Glutamatergic neuron (in vitro differentiated cells): ENCODE results near the gene KCNQ1. TPM values are rescaled to one million over a fixed set of nuclear protein-coding genes. Genes with fewer than 3 reads are reported as not detected.

Experiments
- DNase-seq: peaks from one replicate; pipeline ENCODE4 v3.0.0; 2022
- H3K27ac Mint-ChIP-seq: one replicate; pipeline ENCODE4 v1.8.0; 2020; ENCODE audit warnings: mild to moderate bottlenecking, mixed read lengths, inconsistent platforms; ENCODE audit not compliant: unreplicated experiment
- H3K27me3 Mint-ChIP-seq: one replicate; pipeline ENCODE4 v1.8.0; 2020; ENCODE audit warnings: mild to moderate bottlenecking, moderate library complexity, mixed read lengths, inconsistent platforms; ENCODE audit not compliant: unreplicated experiment
- H3K36me3 Mint-ChIP-seq: one replicate; pipeline ENCODE4 v1.8.0; 2020; ENCODE audit warnings: mild to moderate bottlenecking, mixed read lengths, inconsistent platforms; ENCODE audit not compliant: unreplicated experiment
- H3K4me1 Mint-ChIP-seq: one replicate; pipeline ENCODE4 v1.8.0; 2020; ENCODE audit warnings: mild to moderate bottlenecking, low read depth, mixed read lengths, inconsistent platforms; ENCODE audit not compliant: unreplicated experiment
- H3K4me3 Mint-ChIP-seq: one replicate; pipeline ENCODE4 v1.8.0; 2020; ENCODE audit warnings: mild to moderate bottlenecking, mixed read lengths, inconsistent platforms; ENCODE audit not compliant: unreplicated experiment
- H3K9me3 Mint-ChIP-seq: one replicate; pipeline ENCODE4 v1.8.0; 2020; ENCODE audit warnings: mild to moderate bottlenecking, moderate library complexity, mixed read lengths, inconsistent platforms; ENCODE audit not compliant: unreplicated experiment
- CTCF ChIP-seq: fragments of 200-600 bp; sonication (generic); IDR thresholded peaks from one replicate; pipeline ENCODE4 v1.5.0; 2021; ENCODE audit not compliant: partially characterized antibody, unreplicated experiment
- total RNA-seq: library from RNA; stranded (reverse); fragmentation: NEBNext Ultra II Directional; extraction: Animal tissue kit (Norgen Biotek cat#: 25700); gene quantifications from one replicate; pipeline ENCODE4 v1.2.1, GENCODE V29; 2021; ENCODE audit not compliant: unreplicated experiment

The KCNQ1 gene
- total RNA-seq, 1 donor from 2014 or later, result 0.44 TPM

- peak overlapping the region; percentile 28 for H3K27ac Mint-ChIP-seq
- peaks cover 4% of the 10 kb centered on the region for H3K27me3 Mint-ChIP-seq
- H3K4me3 Mint-ChIP-seq, result no peak overlapping the region
- H3K4me1 Mint-ChIP-seq, result peaks cover 4% of the 10 kb centered on the region
- H3K36me3 Mint-ChIP-seq, result no peaks in the 10 kb centered on the region
- no peak for DNase-seq
- peaks cover 1% of the 10 kb centered on the region for H3K9me3 Mint-ChIP-seq
- no peak for TF ChIP-seq CTCF
Measured at GRCh38 chr11:2848497-2848896, 403.7 kb downstream of the KCNQ1 start.

- no peak for TF ChIP-seq CTCF
- peaks cover 4% of the 10 kb centered on the region for H3K4me1 Mint-ChIP-seq
- H3K27ac Mint-ChIP-seq, result no peak overlapping the region
- no peak overlapping the region for H3K4me3 Mint-ChIP-seq
- H3K9me3 Mint-ChIP-seq, result peaks cover 1% of the 10 kb centered on the region
- no peak for DNase-seq
- no peaks in the 10 kb centered on the region for H3K36me3 Mint-ChIP-seq
- H3K27me3 Mint-ChIP-seq, result peaks cover 2% of the 10 kb centered on the region
Measured at GRCh38 chr11:2849994-2850770, 405.4 kb downstream of the KCNQ1 start.

- peaks cover 7% of the 10 kb centered on the region for H3K4me1 Mint-ChIP-seq
- no peaks in the 10 kb centered on the region for H3K9me3 Mint-ChIP-seq
- H3K27ac Mint-ChIP-seq, result no peak overlapping the region
- H3K4me3 Mint-ChIP-seq, result no peak overlapping the region
- no peak for DNase-seq
- peaks cover 4% of the 10 kb centered on the region for H3K27me3 Mint-ChIP-seq
- TF ChIP-seq CTCF, result no peak
- no peaks in the 10 kb centered on the region for H3K36me3 Mint-ChIP-seq
Measured at GRCh38 chr11:2853401-2853800, 408.6 kb downstream of the KCNQ1 start.

GRCh38 chr11:2853997-2854560, 409.3 kb downstream of the KCNQ1 start:
- H3K4me3 Mint-ChIP-seq, result no peak overlapping the region
- H3K27ac Mint-ChIP-seq, result no peak overlapping the region
- TF ChIP-seq CTCF, result no peak
- no peak for DNase-seq
- H3K36me3 Mint-ChIP-seq, result no peaks in the 10 kb centered on the region
- peaks cover 2% of the 10 kb centered on the region for H3K4me1 Mint-ChIP-seq
- no peaks in the 10 kb centered on the region for H3K9me3 Mint-ChIP-seq
- H3K27me3 Mint-ChIP-seq, result peaks cover 4% of the 10 kb centered on the region

GRCh38 chr11:2855162-2855561, 410.4 kb downstream of the KCNQ1 start:
- Mint-ChIP-seq H3K36me3 (no peaks in the 10 kb centered on the region), H3K9me3 (no peaks in the 10 kb centered on the region), H3K27ac (no peak overlapping the region), H3K27me3 (peaks cover 4% of the 10 kb centered on the region), H3K4me1 (peaks cover 2% of the 10 kb centered on the region), H3K4me3 (no peak overlapping the region)
- no peak for DNase-seq
- no peak for TF ChIP-seq CTCF
